SU-DHL-6 (cell line): ENCODE results near the gene ST3GAL3.

Experiments
- H2AFZ ChIP-seq: fragments of 200-600 bp; sonication (generic); 2 replicates; pipeline ENCODE4 v1.6.1; 2014; ENCODE audit warnings: low read depth, mild to moderate bottlenecking, moderate library complexity, mixed read lengths, antibody characterized with exemption, low read length; ENCODE audit not compliant: severe bottlenecking
- H3F3A ChIP-seq: fragments of 200-600 bp; shearing (Covaris generic); 2 replicates; pipeline ENCODE4 v1.6.0; 2016; ENCODE audit warnings: antibody characterized with exemption, mild to moderate bottlenecking; ENCODE audit not compliant: insufficient read depth
- H3K27ac ChIP-seq: fragments of 200-600 bp; sonication (generic); 2 replicates; pipeline ENCODE4 v1.5.1; 2016; ENCODE audit warnings: low read depth, mild to moderate bottlenecking, low read length, moderate library complexity, mixed read lengths
- H3K27me3 ChIP-seq: fragments of 200-600 bp; sonication (generic), shearing (Covaris generic); 2 replicates; pipeline ENCODE4 v1.6.0; 2014; ENCODE audit warnings: mild to moderate bottlenecking, low read length
- H3K36me3 ChIP-seq: fragments of 200-600 bp; sonication (generic); 2 replicates; pipeline ENCODE4 v1.6.1; 2014; ENCODE audit warnings: mild to moderate bottlenecking, low read length, mixed read lengths
- H3K4me2 ChIP-seq: fragments of 300-600, 200-600 bp; shearing (Covaris generic), sonication (generic); 2 replicates; pipeline ENCODE4 v1.6.0; 2014; ENCODE audit warnings: low read length, low read depth, mild to moderate bottlenecking; ENCODE audit not compliant: poor library complexity, severe bottlenecking
- H3K4me3 ChIP-seq: fragments of 200-600 bp; sonication (generic); 2 replicates; pipeline ENCODE4 v1.5.1; 2014; ENCODE audit warnings: antibody characterized with exemption, low read length, mild to moderate bottlenecking, mixed read lengths; ENCODE audit not compliant: insufficient read depth, poor library complexity, severe bottlenecking
- H3K79me2 ChIP-seq: fragments of 200-600 bp; sonication (generic); 2 replicates; pipeline ENCODE4 v1.6.1; 2014; ENCODE audit warnings: mild to moderate bottlenecking, low read length, moderate library complexity; ENCODE audit not compliant: insufficient read depth
- H3K9ac ChIP-seq: fragments of 200-600 bp; sonication (generic); 2 replicates; pipeline ENCODE4 v1.7.0; 2014; ENCODE audit warnings: mild to moderate bottlenecking, low read length
- H3K9me2 ChIP-seq: fragments of 200-600 bp; sonication (generic); replicated peaks from 2 replicates; pipeline ENCODE4 v1.6.1; 2014; ENCODE audit warnings: low read length; ENCODE audit not compliant: insufficient read depth
- H3K9me3 ChIP-seq: fragments of 200-600 bp; sonication (generic); 2 replicates; pipeline ENCODE4 v1.6.1; 2014; ENCODE audit warnings: low read length, mixed read lengths; ENCODE audit not compliant: insufficient read depth
- H4K20me1 ChIP-seq: fragments of 200-600 bp; sonication (generic); 2 replicates; pipeline ENCODE4 v1.6.1; 2014; ENCODE audit warnings: low read depth, mild to moderate bottlenecking, antibody characterized with exemption, low read length, moderate library complexity, mixed read lengths
- EZH2phosphoT487 ChIP-seq: fragments of 200-600 bp; sonication (generic), shearing (Covaris generic); conservative IDR thresholded peaks from 2 replicates; pipeline ENCODE4 v1.6.1; 2018; ENCODE audit warnings: mild to moderate bottlenecking, antibody characterized with exemption, low read length, moderate library complexity, mixed read lengths
- TF ChIP-seq, protein P1 (sequence below): fragments of 200-600 bp; sonication (generic); IDR thresholded peaks from one replicate; pipeline ENCODE4 v1.5.1; 2017; ENCODE audit warnings: antibody characterized with exemption, mild to moderate bottlenecking, low read length, moderate library complexity; ENCODE audit not compliant: insufficient read depth, poor library complexity, severe bottlenecking

The ST3GAL3 gene

GRCh38 chr1:43871181-43871910 lies 164.0 kb downstream of the ST3GAL3 start:
- TF ChIP-seq, protein P1, sequence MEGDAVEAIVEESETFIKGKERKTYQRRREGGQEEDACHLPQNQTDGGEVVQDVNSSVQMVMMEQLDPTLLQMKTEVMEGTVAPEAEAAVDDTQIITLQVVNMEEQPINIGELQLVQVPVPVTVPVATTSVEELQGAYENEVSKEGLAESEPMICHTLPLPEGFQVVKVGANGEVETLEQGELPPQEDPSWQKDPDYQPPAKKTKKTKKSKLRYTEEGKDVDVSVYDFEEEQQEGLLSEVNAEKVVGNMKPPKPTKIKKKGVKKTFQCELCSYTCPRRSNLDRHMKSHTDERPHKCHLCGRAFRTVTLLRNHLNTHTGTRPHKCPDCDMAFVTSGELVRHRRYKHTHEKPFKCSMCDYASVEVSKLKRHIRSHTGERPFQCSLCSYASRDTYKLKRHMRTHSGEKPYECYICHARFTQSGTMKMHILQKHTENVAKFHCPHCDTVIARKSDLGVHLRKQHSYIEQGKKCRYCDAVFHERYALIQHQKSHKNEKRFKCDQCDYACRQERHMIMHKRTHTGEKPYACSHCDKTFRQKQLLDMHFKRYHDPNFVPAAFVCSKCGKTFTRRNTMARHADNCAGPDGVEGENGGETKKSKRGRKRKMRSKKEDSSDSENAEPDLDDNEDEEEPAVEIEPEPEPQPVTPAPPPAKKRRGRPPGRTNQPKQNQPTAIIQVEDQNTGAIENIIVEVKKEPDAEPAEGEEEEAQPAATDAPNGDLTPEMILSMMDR: no peak
- TF ChIP-seq EZH2phosphoT487: no peak

GRCh38 chr1:43872280-43872679 lies 164.9 kb downstream of the ST3GAL3 start:
- Histone ChIP-seq H3K27ac (no peak overlapping the region), H3K36me3 (no peaks in the 10 kb centered on the region), H4K20me1 (no peaks in the 10 kb centered on the region), H3K4me2 (no peak overlapping the region), H3K9me3 (no peaks in the 10 kb centered on the region), H3K9me2 (no peaks in the 10 kb centered on the region), H3K27me3 (no peaks in the 10 kb centered on the region), H2AFZ (no peak overlapping the region), H3K4me3 (no peak overlapping the region), H3K79me2 (no peaks in the 10 kb centered on the region), H3K9ac (no peak overlapping the region), H3F3A (no peaks in the 10 kb centered on the region)
- TF ChIP-seq EZH2phosphoT487: no peak
- TF ChIP-seq, protein P1: no peak

More at GRCh38 chr1:43871181-43871910, 164.0 kb downstream of the ST3GAL3 start:
- no peaks in the 10 kb centered on the region for H3K9me2 ChIP-seq
- H3F3A ChIP-seq: no peaks in the 10 kb centered on the region
- no peak overlapping the region for H3K4me2 ChIP-seq
- H2AFZ ChIP-seq: no peak overlapping the region
- no peaks in the 10 kb centered on the region for H4K20me1 ChIP-seq
- H3K27me3 ChIP-seq: no peaks in the 10 kb centered on the region
- no peak overlapping the region for H3K9ac ChIP-seq
- H3K27ac ChIP-seq: no peak overlapping the region
- no peak overlapping the region for H3K4me3 ChIP-seq
- H3K79me2 ChIP-seq: no peaks in the 10 kb centered on the region
- no peaks in the 10 kb centered on the region for H3K9me3 ChIP-seq
- no peaks in the 10 kb centered on the region for H3K36me3 ChIP-seq

GRCh38 chr1:43873851-43874250 lies 166.5 kb downstream of the ST3GAL3 start:
- Histone ChIP-seq H3K79me2 (no peaks in the 10 kb centered on the region), H3K9ac (no peak overlapping the region), H3K9me2 (no peaks in the 10 kb centered on the region), H3K4me2 (no peak overlapping the region), H2AFZ (no peak overlapping the region), H3K9me3 (no peaks in the 10 kb centered on the region), H3K27ac (no peak overlapping the region), H3K4me3 (no peak overlapping the region), H4K20me1 (no peaks in the 10 kb centered on the region), H3F3A (no peaks in the 10 kb centered on the region), H3K36me3 (no peaks in the 10 kb centered on the region), H3K27me3 (no peaks in the 10 kb centered on the region)
- TF ChIP-seq, protein P1: no peak
- no peak for TF ChIP-seq EZH2phosphoT487
